ENCODE measurements around the gene SLC38A2.
A peak's percentile ranks its signal among the peaks of the same experiment; 100 is the strongest.

The SLC38A2 gene

GRCh38 chr12:46357438-46358324 is 14.9 kb downstream of the SLC38A2 start:
- Histone ChIP-seq H3K4me1 (ENCODE audit: insufficient read depth, low read length) (no peaks in the 10 kb centered on the region), H2AFZ (ENCODE audit: low read depth, low read length) (no peak overlapping the region), H3K79me2 (ENCODE audit: insufficient read depth, low read length) (no peaks in the 10 kb centered on the region), H4K20me1 (ENCODE audit: insufficient read depth, low read length) (peaks cover 30% of the 10 kb centered on the region), H3K4me2 (ENCODE audit: insufficient read depth, low read length) (no peak overlapping the region), H3K27ac (ENCODE audit: low read length) (no peak overlapping the region), H3K27me3 (ENCODE audit: insufficient read depth, low read length, poor library complexity) (no peaks in the 10 kb centered on the region), H3K4me3 (ENCODE audit: low read depth in 1 of 2, low read length in 2 of 2) (no peak overlapping the region), H3K36me3 (ENCODE audit: insufficient read depth, low read length) (peaks cover 37% of the 10 kb centered on the region), H3K9ac (ENCODE audit: low read depth, low read length) (no peak overlapping the region), H3K9me3 (ENCODE audit: insufficient read depth, low read length, severe bottlenecking) (no peaks in the 10 kb centered on the region)
- peak; percentile 18 for DNase-seq
- ATAC-seq (ENCODE audit: insufficient read depth, low read depth): peak; percentile 57
- TF ChIP-seq CTCF (IDR thresholded peaks at IDR 0.05; ENCODE audit: borderline replicate concordance, extremely low read depth, low read length, poor library complexity, severe bottlenecking) (no peak), EZH2 (IDR thresholded peaks at IDR 0.05; ENCODE audit: borderline replicate concordance, low read depth, low read length, severe bottlenecking) (no peak)

- H3K9ac ChIP-seq (ENCODE audit: low read depth, low read length): no peak overlapping the region
- peaks cover 22% of the 10 kb centered on the region for H4K20me1 ChIP-seq (ENCODE audit: insufficient read depth, low read length)
- H3K9me3 ChIP-seq (ENCODE audit: insufficient read depth, low read length, severe bottlenecking): no peaks in the 10 kb centered on the region
- H3K79me2 ChIP-seq (ENCODE audit: insufficient read depth, low read length): no peaks in the 10 kb centered on the region
- no peak overlapping the region for H2AFZ ChIP-seq (ENCODE audit: low read depth, low read length)
- H3K36me3 ChIP-seq (ENCODE audit: insufficient read depth, low read length): peaks cover 29% of the 10 kb centered on the region
- H3K27me3 ChIP-seq (ENCODE audit: insufficient read depth, low read length, poor library complexity): no peaks in the 10 kb centered on the region
- no peak overlapping the region for H3K4me2 ChIP-seq (ENCODE audit: insufficient read depth, low read length)
- DNase-seq (no peak), ATAC-seq (ENCODE audit: insufficient read depth, low read depth) (peak; percentile 41)
- H3K4me1 ChIP-seq (ENCODE audit: insufficient read depth, low read length): no peaks in the 10 kb centered on the region
- TF ChIP-seq CTCF (IDR thresholded peaks at IDR 0.05; ENCODE audit: borderline replicate concordance, extremely low read depth, low read length, poor library complexity, severe bottlenecking) (no peak), EZH2 (IDR thresholded peaks at IDR 0.05; ENCODE audit: borderline replicate concordance, low read depth, low read length, severe bottlenecking) (no peak)
- no peak overlapping the region for H3K27ac ChIP-seq (ENCODE audit: low read length)
- no peak overlapping the region for H3K4me3 ChIP-seq (ENCODE audit: low read depth in 1 of 2, low read length in 2 of 2)
These were observed 15.7 kb downstream of the SLC38A2 start for GRCh38 chr12:46356655-46357437.

GRCh38 chr12:46354802-46355199 is 17.8 kb downstream of the SLC38A2 start:
- no peak overlapping the region for H2AFZ ChIP-seq (ENCODE audit: low read depth, low read length)
- H3K79me2 ChIP-seq (ENCODE audit: insufficient read depth, low read length): no peaks in the 10 kb centered on the region
- H3K27me3 ChIP-seq (ENCODE audit: insufficient read depth, low read length, poor library complexity): no peaks in the 10 kb centered on the region
- no peak for ATAC-seq (ENCODE audit: insufficient read depth, low read depth)
- peaks cover 9% of the 10 kb centered on the region for H3K36me3 ChIP-seq (ENCODE audit: insufficient read depth, low read length)
- no peak overlapping the region for H3K27ac ChIP-seq (ENCODE audit: low read length)
- no peaks in the 10 kb centered on the region for H3K9me3 ChIP-seq (ENCODE audit: insufficient read depth, low read length, severe bottlenecking)
- TF ChIP-seq CTCF (IDR thresholded peaks at IDR 0.05; ENCODE audit: borderline replicate concordance, extremely low read depth, low read length, poor library complexity, severe bottlenecking): no peak
- no peak for TF ChIP-seq EZH2 (IDR thresholded peaks at IDR 0.05; ENCODE audit: borderline replicate concordance, low read depth, low read length, severe bottlenecking)
- peaks cover 2% of the 10 kb centered on the region for H3K4me1 ChIP-seq (ENCODE audit: insufficient read depth, low read length)
- no peak for DNase-seq
- no peak overlapping the region for H3K4me3 ChIP-seq (ENCODE audit: low read depth in 1 of 2, low read length in 2 of 2)
- no peak overlapping the region for H3K9ac ChIP-seq (ENCODE audit: low read depth, low read length)
- peaks cover 6% of the 10 kb centered on the region; the same call in 1 of the 2 replicates for H4K20me1 ChIP-seq (ENCODE audit: insufficient read depth, low read length)
- H3K4me2 ChIP-seq (ENCODE audit: insufficient read depth, low read length): no peak overlapping the region
